Activated CD8-positive, alpha-beta T cell treated with anti-CD3 and anti-CD28 coated beads for 36 hours (primary cell): ENCODE data around the gene ATP5ME. TPM values are rescaled to one million over a fixed set of nuclear protein-coding genes. Genes with fewer than 3 reads are reported as not detected.

Source experiments
- ATAC-seq: fragments of 200-7000 bp; cut with Tn5 transposase; one replicate; pipeline ENCODE4 v1.10.0; 2021; ENCODE audit warnings: mild to moderate bottlenecking, moderate library complexity
- CTCF ChIA-PET: fragments of 350-600 bp; sonication (Branson Sonifier 250); formaldehyde crosslinking; loops from one replicate; lab custom pipeline; 2021; ENCODE audit warnings: antibody characterized with exemption; lab: Charles Lee
- POLR2A ChIA-PET: fragments of 350-600 bp; sonication (Branson Sonifier 250); formaldehyde crosslinking; loops from one replicate; lab custom pipeline; 2021; ENCODE audit warnings: antibody characterized with exemption; lab: Charles Lee
- DNase-seq: peaks from one replicate; pipeline ENCODE4 v3.0.0-alpha.2; 2020
- H3K27ac Mint-ChIP-seq: one replicate; pipeline ENCODE4 v1.8.0; 2021; ENCODE audit warnings: mild to moderate bottlenecking, mixed read lengths
- H3K27me3 Mint-ChIP-seq: one replicate; pipeline ENCODE4 v1.8.0; 2021; ENCODE audit warnings: mixed read lengths
- H3K36me3 Mint-ChIP-seq: one replicate; pipeline ENCODE4 v1.8.0; 2021; ENCODE audit warnings: low read depth, mixed read lengths
- H3K4me1 Mint-ChIP-seq: one replicate; pipeline ENCODE4 v1.8.0; 2021; ENCODE audit warnings: low read depth, mixed read lengths
- H3K4me3 Mint-ChIP-seq: one replicate; pipeline ENCODE4 v1.8.0; 2021; ENCODE audit warnings: mild to moderate bottlenecking, moderate library complexity, mixed read lengths
- H3K9me3 Mint-ChIP-seq: one replicate; pipeline ENCODE4 v1.8.0; 2021; ENCODE audit warnings: mixed read lengths
- CTCF ChIP-seq: fragments of 200-600 bp; IDR thresholded peaks from one replicate; pipeline ENCODE4 v1.8.0; 2022; ENCODE audit warnings: antibody characterized with exemption, mild to moderate bottlenecking
- intact Hi-C: fragments of 100-400 bp; cut with micrococcal nuclease; formaldehyde crosslinking; loops from one replicate; pipeline ENCODE4 v1.10.0; 2022
- total RNA-seq, 2 experiments: library from RNA; stranded (reverse); gene quantifications; one replicate each; pipeline ENCODE4 v1.2.3, GENCODE V29; 2021

The ATP5ME gene
- total RNA-seq, 2 experiments from 2014 or later, result 221 to 234 TPM

DNA sequence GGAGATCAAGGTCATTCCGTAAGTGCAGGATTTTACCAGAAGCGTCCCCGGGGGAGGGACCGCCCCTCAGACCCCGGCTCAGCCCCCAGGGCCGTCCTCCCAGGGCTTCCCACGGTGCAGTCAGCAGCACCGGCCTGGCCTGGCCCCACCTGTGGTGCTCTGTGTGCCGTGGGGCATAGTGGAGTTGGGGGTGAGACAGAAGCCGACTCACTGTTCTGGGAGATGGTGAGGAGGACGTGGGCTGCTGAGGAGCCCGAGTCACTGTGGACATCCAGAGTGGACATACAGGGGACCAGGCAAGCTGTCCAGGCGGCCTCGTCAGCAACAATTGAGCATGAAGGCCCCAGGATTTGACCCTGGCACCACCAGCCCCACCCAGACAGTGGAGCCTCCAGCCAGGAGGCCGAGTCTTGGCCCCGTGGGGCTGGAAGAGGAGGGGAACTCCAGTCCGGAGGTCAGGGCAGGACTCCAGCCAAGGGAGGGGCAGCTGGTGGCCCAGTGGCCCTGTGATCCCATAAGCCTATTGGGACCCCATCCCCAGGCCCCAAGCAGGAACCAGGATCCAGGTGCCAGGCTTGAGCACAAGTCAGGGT, 19.1 kb downstream of the ATP5ME start:
- ATAC-seq (no peak), DNase-seq (no peak)
- no peak for TF ChIP-seq CTCF
- no peak overlapping the region for H3K27ac Mint-ChIP-seq
- H3K9me3 Mint-ChIP-seq, result no peaks in the 10 kb centered on the region
- H3K4me3 Mint-ChIP-seq, result no peak overlapping the region
- H3K36me3 Mint-ChIP-seq, result peaks cover 3% of the 10 kb centered on the region
- ChIA-PET CTCF (no interaction called here), POLR2A (no interaction called here)
- intact Hi-C loops, result no loop called here
- H3K4me1 Mint-ChIP-seq, result no peaks in the 10 kb centered on the region
- H3K27me3 Mint-ChIP-seq, result no peaks in the 10 kb centered on the region

DNA sequence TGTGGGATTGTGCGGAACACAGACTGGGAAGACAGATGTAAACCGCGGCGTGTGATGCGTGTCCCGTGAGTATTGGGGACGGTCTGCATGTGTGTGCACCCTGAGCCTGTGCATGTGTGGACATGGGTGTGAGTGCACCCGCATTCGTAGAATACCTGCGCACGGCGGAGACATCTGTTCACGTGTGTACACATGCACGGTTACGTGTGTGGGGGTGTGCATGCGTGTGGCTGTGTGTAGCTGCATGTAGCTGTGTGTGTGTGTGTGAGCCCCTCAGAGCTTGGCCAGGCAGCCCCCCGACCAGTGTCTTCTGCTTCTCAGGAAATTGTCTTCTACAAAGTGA, 19.6 kb downstream of the ATP5ME start:
- DNase-seq (no peak), ATAC-seq (no peak)
- CTCF ChIA-PET, result no interaction called here
- no peaks in the 10 kb centered on the region for H3K4me1 Mint-ChIP-seq
- no peak for TF ChIP-seq CTCF
- H3K36me3 Mint-ChIP-seq, result no peaks in the 10 kb centered on the region
- no peak overlapping the region for H3K27ac Mint-ChIP-seq
- no peaks in the 10 kb centered on the region for H3K27me3 Mint-ChIP-seq
- H3K4me3 Mint-ChIP-seq, result no peak overlapping the region
- POLR2A ChIA-PET, result no interaction called here
- no peaks in the 10 kb centered on the region for H3K9me3 Mint-ChIP-seq
- intact Hi-C loops, result no loop called here

- no peaks in the 10 kb centered on the region for H3K36me3 Mint-ChIP-seq
- CTCF ChIA-PET, result no interaction called here
- H3K27me3 Mint-ChIP-seq, result peaks cover 2% of the 10 kb centered on the region
- no peak overlapping the region for H3K27ac Mint-ChIP-seq
- TF ChIP-seq CTCF, result no peak
- DNase-seq (no peak), ATAC-seq (no peak)
- POLR2A ChIA-PET, result no interaction called here
- intact Hi-C loops, result no loop called here
- no peak overlapping the region for H3K4me3 Mint-ChIP-seq
- no peaks in the 10 kb centered on the region for H3K9me3 Mint-ChIP-seq
- no peaks in the 10 kb centered on the region for H3K4me1 Mint-ChIP-seq
These were observed 20.1 kb downstream of the ATP5ME start for GRCh38 chr4:653831-654502.

DNA sequence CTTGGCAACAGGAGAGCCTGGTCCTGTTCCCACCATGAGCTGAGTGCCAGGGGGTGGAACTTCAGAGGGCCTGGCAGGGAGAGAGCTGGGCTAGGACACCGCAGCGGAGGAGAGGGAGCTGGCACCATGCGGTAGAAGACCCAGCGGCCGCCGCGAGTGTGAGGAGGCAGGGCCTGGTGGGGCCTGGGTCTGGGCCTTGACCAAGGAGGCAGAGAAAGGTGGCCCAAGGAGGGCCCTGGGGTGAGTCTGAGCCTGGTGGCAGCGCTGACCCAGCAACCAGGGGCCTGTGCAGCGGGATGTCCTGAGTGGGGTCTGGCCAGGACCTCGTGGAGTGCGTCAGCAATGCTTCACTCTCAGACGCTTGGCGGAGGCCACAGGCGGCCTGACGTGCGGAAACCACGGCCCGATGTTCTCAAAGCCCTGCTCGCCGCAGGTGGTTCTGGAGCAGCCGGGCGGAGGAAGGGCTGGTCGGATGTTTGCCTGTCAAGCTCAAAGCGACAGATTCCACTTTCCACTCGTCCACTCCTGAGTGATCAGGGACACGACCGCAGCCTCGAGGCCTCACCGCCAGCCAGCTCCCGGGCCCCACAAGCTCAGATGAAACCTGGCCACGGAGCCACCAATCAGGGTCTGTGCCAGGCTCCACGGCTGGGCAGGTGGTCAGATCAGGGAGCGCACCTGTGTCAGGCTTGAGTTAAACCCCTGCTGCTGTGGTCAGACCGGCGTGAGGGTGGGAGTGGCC, 20.8 kb downstream of the ATP5ME start:
- TF ChIP-seq CTCF, result no peak
- Mint-ChIP-seq H3K36me3 (no peaks in the 10 kb centered on the region), H3K9me3 (no peaks in the 10 kb centered on the region), H3K4me3 (no peak overlapping the region), H3K4me1 (no peaks in the 10 kb centered on the region), H3K27me3 (peaks cover 2% of the 10 kb centered on the region), H3K27ac (no peak overlapping the region)
- POLR2A ChIA-PET, result no interaction called here
- CTCF ChIA-PET, result interaction anchor here (0.8 to 1.6 kb wide), 2 partner anchors 12 to 409 kb away, joined by 3 read pairs; no protein-coding TSS in a partner anchor
- intact Hi-C loops, result no loop called here
- ATAC-seq, result no peak
- DNase-seq, result no peak
